ENCODE results near the gene ADGRV1.

DNA sequence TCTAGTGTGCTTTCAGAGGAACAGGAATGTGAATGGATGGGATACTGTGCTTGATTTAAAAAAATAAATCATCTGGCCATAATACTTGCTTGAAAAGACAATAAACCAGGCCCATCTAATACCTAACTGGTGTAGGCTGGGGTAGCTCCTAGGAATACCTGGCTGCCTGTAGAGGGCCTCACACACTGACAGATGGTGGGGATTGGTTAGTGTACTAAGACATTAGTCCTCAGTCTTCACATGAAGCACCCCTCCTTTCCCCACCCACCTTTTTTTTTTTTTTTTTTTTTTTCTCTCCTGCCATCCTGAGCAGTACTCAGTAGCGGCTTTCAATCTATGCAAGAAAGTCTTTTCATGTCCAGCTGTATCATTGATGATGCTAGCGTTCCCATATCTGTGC, 130.5 kb downstream of the ADGRV1 start:
- TF ChIP-seq NFRKB (IDR thresholded peaks at IDR 0.05) (no peak), ARNT (IDR thresholded peaks at IDR 0.05) (no peak), SUZ12 (IDR thresholded peaks at IDR 0.05) (no peak), ELF4 (IDR thresholded peaks at IDR 0.05) (no peak), FOXK2 (IDR thresholded peaks at IDR 0.05) (no peak), ZNF384 (IDR thresholded peaks at IDR 0.05) (no peak), TARDBP (IDR thresholded peaks at IDR 0.05) (no peak), HDGF (IDR thresholded peaks at IDR 0.05; ENCODE audit: borderline replicate concordance) (no peak), FOXM1 (IDR thresholded peaks at IDR 0.05; ENCODE audit: borderline replicate concordance) (no peak), BHLHE40 (IDR thresholded peaks at IDR 0.05; ENCODE audit: borderline replicate concordance) (no peak), FOXA1 (IDR thresholded peaks at IDR 0.05) (no peak), SP1 (IDR thresholded peaks at IDR 0.05) (no peak)
- TF ChIP-seq, protein P1, sequence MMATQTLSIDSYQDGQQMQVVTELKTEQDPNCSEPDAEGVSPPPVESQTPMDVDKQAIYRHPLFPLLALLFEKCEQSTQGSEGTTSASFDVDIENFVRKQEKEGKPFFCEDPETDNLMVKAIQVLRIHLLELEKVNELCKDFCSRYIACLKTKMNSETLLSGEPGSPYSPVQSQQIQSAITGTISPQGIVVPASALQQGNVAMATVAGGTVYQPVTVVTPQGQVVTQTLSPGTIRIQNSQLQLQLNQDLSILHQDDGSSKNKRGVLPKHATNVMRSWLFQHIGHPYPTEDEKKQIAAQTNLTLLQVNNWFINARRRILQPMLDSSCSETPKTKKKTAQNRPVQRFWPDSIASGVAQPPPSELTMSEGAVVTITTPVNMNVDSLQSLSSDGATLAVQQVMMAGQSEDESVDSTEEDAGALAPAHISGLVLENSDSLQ (IDR thresholded peaks at IDR 0.05) = no peak
